IMR-90 (cell line): ENCODE results near the gene UXS1. TPM values are rescaled to one million over a fixed set of nuclear protein-coding genes. Genes with fewer than 3 reads are reported as not detected.

Source experiments
- ATAC-seq: fragments of 200-7000 bp; cut with Tn5 transposase; 2 replicates; pipeline ENCODE4 v1.9.1; 2020; ENCODE audit warnings: low read depth, mild to moderate bottlenecking, moderate library complexity
- BruUV-seq: library from RNA; stranded (reverse); fragments of 400-500 nt; replicated peaks from 2 replicates; lab custom pipeline; 2021; lab: Mats Ljungman, UMichigan
- CTCF ChIA-PET: fragments of 300-600 bp; formaldehyde crosslinking; extraction: SDS; loops from one replicate; lab custom pipeline; 2021; ENCODE audit warnings: antibody characterized with exemption; lab: Yijun Ruan, JAX
- POLR2A ChIA-PET: fragments of 300-600 bp; sonication (Branson Sonifier 250); formaldehyde crosslinking; loops from one replicate; lab custom pipeline; 2022; ENCODE audit warnings: antibody characterized with exemption; ENCODE audit not compliant: unreplicated experiment; lab: Charles Lee
- DNase-seq: peaks from one replicate; pipeline ENCODE4 v3.0.0; 2013
- H2AFZ ChIP-seq: replicated peaks from 2 replicates; pipeline ENCODE3; 2013; ENCODE audit warnings: low read length, mild to moderate bottlenecking; ENCODE audit not compliant: poor library complexity
- H2AK5ac ChIP-seq: 2 replicates; pipeline ENCODE4 v1.6.1; 2013; ENCODE audit warnings: low read depth, low read length, inconsistent platforms
- H2AK9ac ChIP-seq: replicated peaks from 2 replicates; pipeline ENCODE3; 2013; ENCODE audit warnings: mild to moderate bottlenecking, low read depth, low read length, moderate library complexity; ENCODE audit not compliant: poor library complexity
- H2BK120ac ChIP-seq: 2 replicates; pipeline ENCODE4 v1.6.1; 2013; ENCODE audit warnings: low read depth, low read length, inconsistent platforms
- H2BK15ac ChIP-seq: 3 replicates; pipeline ENCODE4 v1.6.1; 2013; ENCODE audit warnings: low read depth, low read length, inconsistent platforms
- H2BK20ac ChIP-seq: 2 replicates; pipeline ENCODE4 v1.6.1; 2013; ENCODE audit warnings: low read depth, mild to moderate bottlenecking, inconsistent platforms, low read length, moderate library complexity
- H2BK5ac ChIP-seq: 2 replicates; pipeline ENCODE4 v1.6.1; 2013; ENCODE audit warnings: mild to moderate bottlenecking, low read depth, low read length, inconsistent platforms; ENCODE audit not compliant: poor library complexity, severe bottlenecking
- H3K14ac ChIP-seq: replicated peaks from 2 replicates; pipeline ENCODE4 v1.6.1; 2013; ENCODE audit warnings: low read depth, low read length, inconsistent platforms
- H3K18ac ChIP-seq: 2 replicates; pipeline ENCODE4 v1.6.1; 2013; ENCODE audit warnings: low read depth, low read length, control low read depth
- H3K23ac ChIP-seq: 2 replicates; pipeline ENCODE4 v1.6.1; 2013; ENCODE audit warnings: low read depth, low read length, inconsistent platforms
- H3K27ac ChIP-seq: 2 replicates; pipeline ENCODE4 v1.5.1; 2013; ENCODE audit warnings: mild to moderate bottlenecking, control low read depth, low read length; ENCODE audit not compliant: insufficient read depth
- H3K27me3 ChIP-seq: 2 replicates; pipeline ENCODE4 v1.6.1; 2013; ENCODE audit warnings: low read length; ENCODE audit not compliant: control insufficient read depth, insufficient read depth
- H3K36me3 ChIP-seq: 2 replicates; pipeline ENCODE4 v1.6.1; 2013; ENCODE audit warnings: low read length, mixed read lengths; ENCODE audit not compliant: control insufficient read depth, insufficient read depth
- H3K4ac ChIP-seq: 2 replicates; pipeline ENCODE4 v1.6.1; 2013; ENCODE audit warnings: low read depth, low read length, inconsistent platforms
- H3K4me1 ChIP-seq: 2 replicates; pipeline ENCODE4 v1.6.1; 2013; ENCODE audit warnings: low read length, mixed read lengths; ENCODE audit not compliant: control insufficient read depth, insufficient read depth
- H3K4me2 ChIP-seq: 2 replicates; pipeline ENCODE4 v1.6.1; 2013; ENCODE audit warnings: low read depth, mild to moderate bottlenecking, control low read depth, low read length, moderate library complexity
- H3K4me3 ChIP-seq: 2 replicates; pipeline ENCODE4 v1.5.1; 2013; ENCODE audit warnings: low read depth, mild to moderate bottlenecking, control low read depth, low read length, moderate library complexity; ENCODE audit not compliant: insufficient read depth
- H3K56ac ChIP-seq: 2 replicates; pipeline ENCODE4 v1.6.1; 2013; ENCODE audit warnings: low read length, inconsistent platforms; ENCODE audit not compliant: insufficient read depth; ENCODE audit errors: extremely low read depth
- H3K79me1 ChIP-seq, 2 experiments: 2 replicates each; pipeline ENCODE4 v1.6.1; 2013; ENCODE audit warnings: low read length in 2 of 2, inconsistent platforms in 1 of 2, low read depth in 1 of 2
- H3K9ac ChIP-seq: 2 replicates; pipeline ENCODE4 v1.6.1; 2013; ENCODE audit warnings: low read depth, low read length, control low read depth
- H3K9me1 ChIP-seq: 2 replicates; pipeline ENCODE4 v1.6.1; 2013; ENCODE audit warnings: low read length, inconsistent platforms; ENCODE audit not compliant: insufficient read depth
- H3K9me3 ChIP-seq: 2 replicates; pipeline ENCODE4 v1.6.1; 2013; ENCODE audit warnings: low read length; ENCODE audit not compliant: control insufficient read depth, insufficient read depth
- H4K20me1 ChIP-seq: 2 replicates; pipeline ENCODE4 v1.6.1; 2013; ENCODE audit warnings: low read length, inconsistent platforms; ENCODE audit not compliant: insufficient read depth
- H4K5ac ChIP-seq: 2 replicates; pipeline ENCODE4 v1.6.1; 2013; ENCODE audit warnings: mild to moderate bottlenecking, low read depth, low read length, control low read depth
- H4K8ac ChIP-seq, 2 experiments: 2 replicates each; pipeline ENCODE4 v1.6.1; 2013; ENCODE audit warnings: low read depth in 2 of 2, low read length in 2 of 2, control low read depth in 1 of 2, inconsistent platforms in 1 of 2
- H4K91ac ChIP-seq: 2 replicates; pipeline ENCODE4 v1.6.1; 2013; ENCODE audit warnings: low read depth, low read length, inconsistent platforms; ENCODE audit not compliant: insufficient read depth
- BHLHE40 ChIP-seq: fragments of 150-350 bp; IDR thresholded peaks from 2 replicates; pipeline ENCODE4 v1.6.1; 2016; ENCODE audit warnings: mild to moderate bottlenecking, low read depth, low read length
- CEBPB ChIP-seq: IDR thresholded peaks from 2 replicates; pipeline ENCODE4 v1.6.1; 2012; ENCODE audit warnings: low read depth, low read length, improper control_type of control experiment
- CHD1 ChIP-seq: IDR thresholded peaks from 2 replicates; pipeline ENCODE4 v1.6.1; 2012; ENCODE audit warnings: low read depth, low read length, improper control_type of control experiment
- FOS ChIP-seq: fragments of 150-350 bp; IDR thresholded peaks from 2 replicates; pipeline ENCODE4 v1.6.1; 2016; ENCODE audit warnings: low read depth, low read length
- MAFK ChIP-seq: IDR thresholded peaks from 2 replicates; pipeline ENCODE4 v1.6.1; 2012; ENCODE audit warnings: low read depth, low read length, improper control_type of control experiment
- POLR2A ChIP-seq: IDR thresholded peaks from 2 replicates; pipeline ENCODE4 v1.6.1; 2012; ENCODE audit warnings: mild to moderate bottlenecking, low read depth, low read length
- RFX5 ChIP-seq: IDR thresholded peaks from 2 replicates; pipeline ENCODE4 v1.8.0; 2012; ENCODE audit warnings: low read depth, mild to moderate bottlenecking, low read length, moderate library complexity
- SMC3 ChIP-seq: fragments of 150-350 bp; IDR thresholded peaks from 2 replicates; pipeline ENCODE4 v1.6.1; 2016; ENCODE audit warnings: low read depth, mild to moderate bottlenecking, antibody characterized with exemption, low read length, moderate library complexity
- USF2 ChIP-seq: fragments of 150-350 bp; IDR thresholded peaks from 2 replicates; pipeline ENCODE4 v1.6.1; 2017; ENCODE audit warnings: mild to moderate bottlenecking, antibody characterized with exemption, low read length, low read depth
- WGBS, 2 experiments: methylation state at CpG; one replicate each; pipeline versions ENCODE4 v1.1.5 to v1.1.7; 2013; ENCODE audit warnings: missing lambda C conversion rate in 2 of 2; ENCODE audit not compliant: insufficient read length in 1 of 2; ENCODE audit errors: extremely low coverage in 2 of 2; 5-methylcytosine and 5-hydroxymethylcytosine counted together
- dilution Hi-C: fragments of 300-500 bp; cut with HindIII; formaldehyde crosslinking; loops from one replicate; pipeline ENCODE4 v1.14.3; 2018; ENCODE audit warnings: low sequenced_read_pairs; ENCODE audit not compliant: unreplicated experiment
- in situ Hi-C: fragments of 300-500 bp; cut with MboI; formaldehyde crosslinking; loops from 3 replicates; pipeline ENCODE4 v1.14.3; 2019; ENCODE audit warnings: low sequenced_read_pairs, inconsistent platforms, mixed read lengths
- intact Hi-C: fragments of 100-400 bp; cut with micrococcal nuclease; formaldehyde crosslinking; loops from 2 replicates; pipeline ENCODE4 v1.10.0; 2022
- polyA plus RNA-seq, 3 experiments: library from polyadenylated mRNA; depleted of rRNA; stranded (reverse); fragments of >200 nt; gene quantifications; 2 replicates each; pipeline ENCODE4 v1.2.3, GENCODE V29; 2012; ENCODE audit warnings: low replicate concordance in 1 of 3
- total RNA-seq: library from RNA; depleted of rRNA; stranded (reverse); fragments of >200 nt; gene quantifications from 2 replicates; pipeline ENCODE4 v1.2.3, GENCODE V29; 2012
- TF ChIP-seq, protein P1 (sequence below): conservative IDR thresholded peaks from 2 replicates; pipeline ENCODE4 v1.5.1; 2012; ENCODE audit warnings: mild to moderate bottlenecking, low read depth, low read length, improper control_type of control experiment

UXS1 gene
- total and polyA plus RNA-seq, 2 of the 4 experiments (the other 2 are of a cell fraction): 33.7 to 54.3 TPM

- ChIA-PET POLR2A (interaction anchor here (0.6 kb wide), 1 partner anchor 23 kb away, joined by 4 read pairs; no protein-coding TSS in a partner anchor), CTCF (interaction anchor here (0.9 kb wide), 2 partner anchors 14 to 84 kb away, joined by 3 read pairs; no protein-coding TSS in a partner anchor)
- Histone ChIP-seq H3K9me1 (peaks cover 13% of the 10 kb centered on the region), H2BK15ac (no peak overlapping the region), H3K56ac (no peak overlapping the region), H4K20me1 (peaks cover 11% of the 10 kb centered on the region; the same call in 1 of the 2 replicates), H4K91ac (no peak overlapping the region), H4K8ac (no peak overlapping the region), H3K23ac (peak overlapping the region; percentile 5; the same call in 1 of the 2 replicates), H2BK5ac (peak overlapping the region; percentile 1), H3K4ac (peak overlapping the region; percentile 1; the same call in 1 of the 2 replicates), H3K36me3 (no peaks in the 10 kb centered on the region), H3K4me2 (peak overlapping the region; percentile 82), H3K4me3 (peak overlapping the region; percentile 87), H2BK20ac (no peak overlapping the region), H3K27ac (peak overlapping the region; percentile 43), H4K5ac (no peak overlapping the region), H2AK5ac (0 out of 2 replicates have a peak overlapping the region, but pooled peaks have one; percentile 12), H3K14ac (peak overlapping the region; percentile 1; the same call in 1 of the 2 replicates), H3K18ac (no peak overlapping the region), H2AK9ac (peak overlapping the region; percentile 30), H3K9me3 (no peaks in the 10 kb centered on the region), H2BK120ac (no peak overlapping the region), H3K27me3 (no peaks in the 10 kb centered on the region), H2AFZ (peak overlapping the region; percentile 98), H3K4me1 (peaks cover 9% of the 10 kb centered on the region), H3K79me1 (peaks cover 18 to 42% of the 10 kb centered on the region in 2 experiments), H3K9ac (peak overlapping the region; percentile 59)
- ATAC-seq (peak; percentile 28), DNase-seq (peak; percentile 87)
- BruUV-seq: no TSS peak
- intact Hi-C loops (loop anchor here (5.0 to 10.0 kb wide), 4 partner anchors 51 to 618 kb away; no protein-coding TSS in a partner anchor), dilution Hi-C loops (no loop called here), in situ Hi-C loops (no loop called here)
- WGBS, 2 experiments: 10% methylated on average over 2 of the region's 30 CpGs; no CpG with 5 or more reads in 1 of the 2 experiments
- TF ChIP-seq FOS: peak; percentile 57
- TF ChIP-seq, protein P1, sequence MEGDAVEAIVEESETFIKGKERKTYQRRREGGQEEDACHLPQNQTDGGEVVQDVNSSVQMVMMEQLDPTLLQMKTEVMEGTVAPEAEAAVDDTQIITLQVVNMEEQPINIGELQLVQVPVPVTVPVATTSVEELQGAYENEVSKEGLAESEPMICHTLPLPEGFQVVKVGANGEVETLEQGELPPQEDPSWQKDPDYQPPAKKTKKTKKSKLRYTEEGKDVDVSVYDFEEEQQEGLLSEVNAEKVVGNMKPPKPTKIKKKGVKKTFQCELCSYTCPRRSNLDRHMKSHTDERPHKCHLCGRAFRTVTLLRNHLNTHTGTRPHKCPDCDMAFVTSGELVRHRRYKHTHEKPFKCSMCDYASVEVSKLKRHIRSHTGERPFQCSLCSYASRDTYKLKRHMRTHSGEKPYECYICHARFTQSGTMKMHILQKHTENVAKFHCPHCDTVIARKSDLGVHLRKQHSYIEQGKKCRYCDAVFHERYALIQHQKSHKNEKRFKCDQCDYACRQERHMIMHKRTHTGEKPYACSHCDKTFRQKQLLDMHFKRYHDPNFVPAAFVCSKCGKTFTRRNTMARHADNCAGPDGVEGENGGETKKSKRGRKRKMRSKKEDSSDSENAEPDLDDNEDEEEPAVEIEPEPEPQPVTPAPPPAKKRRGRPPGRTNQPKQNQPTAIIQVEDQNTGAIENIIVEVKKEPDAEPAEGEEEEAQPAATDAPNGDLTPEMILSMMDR: no peak
- TF ChIP-seq BHLHE40: no peak
- no peak for TF ChIP-seq POLR2A
- TF ChIP-seq MAFK: no peak
- TF ChIP-seq CEBPB: peak; percentile 92
- TF ChIP-seq USF2: no peak
- no peak for TF ChIP-seq SMC3
- no peak for TF ChIP-seq CHD1
- TF ChIP-seq RFX5: no peak
Measured at GRCh38 chr2:106192752-106193689, 1.1 kb downstream of the UXS1 start.
